NCI-H526 (cell line): ENCODE measurements around the gene HNRNPLL.
A peak's percentile ranks its signal among the peaks of the same experiment; 100 is the strongest.

ENCODE experiments used
- DNase-seq, 2 experiments: peaks; one replicate each; lab custom pipeline; 2025; lab: John Stamatoyannopoulos, UW

The HNRNPLL gene

DNA sequence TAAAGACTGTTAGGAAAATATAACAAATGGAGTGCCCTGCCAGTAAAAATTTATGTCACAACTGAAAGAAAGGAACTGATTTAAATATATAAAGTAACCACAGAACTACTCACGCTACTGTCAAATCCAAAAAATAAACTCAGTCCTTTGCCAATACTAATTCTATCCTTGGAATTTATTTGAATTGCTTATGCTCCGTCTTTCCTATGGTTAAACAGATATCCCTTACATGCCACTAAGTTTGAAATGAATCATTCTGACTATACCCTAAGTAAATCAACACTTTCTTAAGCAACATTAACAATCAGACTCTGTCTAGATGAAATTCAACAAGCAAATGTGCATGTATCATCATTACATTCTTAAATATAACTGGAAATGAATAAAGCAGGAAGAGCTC is 9.8 kb downstream of the HNRNPLL start:
- no peak for DNase-seq

DNA sequence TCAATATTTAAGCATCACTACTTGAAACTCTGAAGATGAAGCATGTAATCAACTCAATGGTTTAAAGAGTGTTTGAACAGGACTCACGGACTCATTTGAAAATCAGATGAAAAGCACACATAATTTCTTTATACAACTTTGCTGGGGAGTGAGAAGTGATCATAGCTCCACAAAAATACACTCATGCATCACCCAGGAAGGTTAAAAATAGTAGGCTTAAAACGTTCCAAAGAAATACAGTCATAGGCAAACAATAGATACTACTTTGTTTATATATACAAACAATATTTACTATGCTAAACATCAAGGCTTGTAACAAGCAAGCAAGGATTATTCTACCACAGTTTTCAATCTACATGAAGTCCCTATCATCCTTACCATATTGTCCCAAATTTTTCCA is 11.6 kb downstream of the HNRNPLL start:
- peak; percentile 42 to 63 for DNase-seq

DNA sequence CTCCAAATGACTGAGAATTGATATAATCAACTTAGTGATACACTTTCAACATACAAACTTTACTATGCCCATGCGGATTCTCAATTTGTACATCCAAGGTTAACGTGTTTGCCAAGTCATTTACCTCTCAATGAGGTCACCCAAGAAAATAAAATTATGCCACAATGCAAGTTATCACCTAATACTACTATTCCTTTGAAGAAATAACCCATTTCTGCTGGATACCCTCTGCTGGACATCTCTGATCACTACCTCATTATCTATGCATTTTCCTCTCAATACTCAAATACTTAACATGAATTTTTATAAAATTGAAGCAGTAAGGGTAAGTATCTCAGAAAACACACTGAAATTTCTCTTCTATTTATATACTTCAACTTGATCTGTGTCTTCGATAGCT is 12.7 kb downstream of the HNRNPLL start:
- DNase-seq, result no peak

DNA sequence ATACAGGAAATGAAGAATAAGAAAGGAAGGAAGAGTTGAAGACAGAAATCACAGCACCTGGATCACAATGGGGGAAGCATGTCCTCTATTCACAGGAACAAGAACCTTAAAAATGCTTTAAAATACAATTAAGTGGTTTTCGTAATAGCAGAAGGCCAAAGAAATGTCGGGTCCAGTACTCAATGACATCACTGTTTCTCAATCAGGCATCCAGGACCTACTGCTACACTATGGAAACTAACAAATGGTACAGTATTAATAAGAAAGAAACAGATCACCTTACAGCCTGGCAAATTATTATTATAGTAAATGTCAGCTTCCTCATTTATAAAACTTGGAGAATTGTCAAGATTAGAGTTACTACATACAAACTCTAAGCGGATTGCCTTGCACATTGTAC is 15.8 kb downstream of the HNRNPLL start:
- DNase-seq, result no peak

DNA sequence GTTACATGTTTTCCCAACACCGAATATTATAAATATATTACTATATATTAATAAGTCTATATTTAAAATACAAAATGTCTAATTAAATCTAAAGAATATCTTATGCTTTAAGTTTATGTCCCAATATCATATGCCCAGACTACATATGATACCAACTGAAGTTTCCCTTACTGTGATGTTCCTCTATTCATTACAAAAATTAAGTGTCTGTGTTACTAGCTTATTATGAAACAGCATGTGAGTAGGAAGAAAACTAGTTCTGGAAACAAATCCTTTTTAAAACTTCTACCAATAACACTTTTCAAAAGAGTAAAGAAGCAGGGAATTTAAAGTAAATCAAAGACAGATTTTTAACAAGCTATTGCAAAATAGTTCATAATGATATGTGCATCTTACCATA is 17.8 kb downstream of the HNRNPLL start:
- no peak for DNase-seq

DNA sequence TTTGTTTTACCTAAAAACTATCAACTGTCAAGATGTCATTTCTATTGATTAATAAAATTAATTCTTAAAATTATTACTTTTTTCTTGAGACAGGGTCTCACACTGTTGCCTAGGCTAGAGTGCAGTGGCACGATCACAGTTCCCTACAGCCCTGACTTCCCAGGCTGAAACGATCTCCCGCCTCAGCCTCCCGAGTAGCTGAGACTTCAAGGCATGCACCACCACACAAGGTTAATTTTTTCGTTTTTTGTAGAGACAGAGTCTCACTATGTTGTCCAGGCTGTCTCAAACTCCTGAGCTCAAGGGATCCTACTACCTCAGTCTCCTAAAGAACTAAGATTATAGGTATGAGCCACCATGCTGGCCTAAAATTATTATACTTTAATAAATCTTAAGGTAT is 18.7 kb downstream of the HNRNPLL start:
- DNase-seq, result no peak

DNA sequence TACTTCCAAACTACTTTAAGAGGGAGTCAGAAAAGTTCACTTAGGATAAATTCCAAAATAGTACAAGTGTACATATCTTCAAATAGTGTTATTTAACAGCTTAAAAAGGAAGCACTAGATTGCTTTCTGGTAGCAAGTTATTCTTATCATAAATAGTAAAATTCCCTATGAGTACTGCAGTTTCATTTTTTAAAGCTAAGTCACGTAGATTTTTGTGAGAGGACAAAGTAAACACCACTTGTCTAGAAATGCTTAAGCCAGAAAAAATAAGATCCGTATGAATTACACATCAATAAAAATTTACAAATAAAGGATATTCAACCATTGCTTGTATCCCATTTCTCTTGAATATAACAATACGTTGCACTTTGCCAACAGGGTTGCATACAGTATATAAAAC is 19.2 kb downstream of the HNRNPLL start:
- no peak for DNase-seq

DNA sequence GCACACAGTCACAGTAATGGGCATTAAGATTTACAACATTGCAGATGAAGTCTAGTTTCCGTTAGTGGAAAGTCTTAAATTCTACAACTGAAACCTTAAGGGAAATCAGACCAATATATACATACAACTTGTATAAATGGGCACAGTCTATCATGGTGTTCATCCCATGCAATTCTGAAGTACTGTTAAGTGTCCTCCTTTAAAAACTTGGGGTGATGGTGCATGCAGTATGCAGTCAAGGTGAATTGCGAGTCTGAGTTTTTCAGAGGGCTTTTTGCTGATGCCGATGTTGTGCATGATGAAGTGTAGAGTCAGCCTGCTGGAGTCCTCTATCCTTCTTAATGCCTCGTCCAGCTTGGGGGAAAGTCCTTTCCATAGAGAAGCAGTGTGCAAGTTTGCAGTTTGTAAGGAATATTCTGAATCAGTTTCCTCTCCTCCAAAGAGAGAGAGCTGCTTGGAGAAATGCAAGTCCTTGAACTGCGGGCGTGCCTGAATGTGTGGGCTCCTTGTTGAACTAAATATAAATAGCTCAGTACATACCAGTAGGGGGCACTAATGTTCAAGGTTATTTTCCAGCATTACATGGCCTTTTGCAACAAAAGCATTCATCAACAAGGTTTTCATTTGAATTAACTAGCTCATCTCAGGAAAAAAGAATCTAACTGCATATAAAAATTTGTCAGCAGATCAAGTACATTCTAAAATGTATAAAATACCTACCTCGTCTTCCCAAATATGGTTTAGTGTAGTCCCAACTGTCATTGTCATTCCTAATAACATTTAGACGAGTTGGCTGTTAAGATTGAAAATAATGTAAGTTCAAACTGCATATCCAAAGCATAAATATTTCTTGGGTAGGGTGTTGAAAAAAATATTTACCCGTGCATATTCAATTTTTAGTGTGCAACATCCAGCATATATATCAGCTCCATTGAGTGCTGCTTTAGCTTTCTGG is 21.3 kb downstream of the HNRNPLL start:
- DNase-seq, result peak; percentile 45 to 85

DNA sequence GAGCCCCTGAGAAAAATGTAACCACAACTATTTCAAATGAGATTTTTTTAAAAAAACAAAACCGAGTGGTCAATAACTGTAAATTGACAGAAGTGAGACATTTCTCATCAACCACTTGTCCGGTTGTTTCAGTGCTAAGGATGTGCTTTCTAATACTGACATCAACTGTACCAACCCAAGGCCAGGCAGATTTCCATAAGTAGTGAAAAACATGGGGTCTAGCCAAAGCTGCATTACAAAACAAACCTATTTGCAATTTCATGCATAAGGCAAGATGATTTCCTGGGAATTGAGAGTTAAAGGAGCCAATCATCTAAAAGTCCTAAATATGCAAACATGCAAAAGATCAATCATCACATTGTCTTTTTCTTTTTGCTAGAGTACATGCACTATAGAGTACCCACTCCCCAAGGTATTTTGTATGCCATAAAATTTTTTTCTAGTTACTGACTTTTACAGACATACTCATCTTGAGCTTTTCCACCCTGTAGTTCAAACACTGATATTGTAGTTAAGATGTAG is 22.6 kb downstream of the HNRNPLL start:
- DNase-seq, result no peak

DNA sequence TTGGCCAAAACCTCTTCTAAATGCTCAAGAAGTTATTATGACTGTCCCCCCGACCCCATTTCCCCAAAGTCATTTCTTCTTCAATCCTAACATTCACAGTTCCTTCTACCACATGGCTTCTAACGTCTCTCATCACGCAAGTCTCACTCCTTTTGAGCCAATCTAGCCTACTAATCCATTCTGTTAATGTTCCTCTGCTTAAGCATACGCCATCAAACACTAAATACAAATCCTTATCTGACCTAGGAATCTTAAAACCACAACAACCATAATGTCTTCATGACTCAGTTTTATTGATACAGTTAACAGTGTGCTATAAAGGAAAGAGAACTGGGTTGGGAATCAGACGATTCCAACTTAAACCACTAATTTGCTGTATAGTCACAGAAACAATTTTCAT is 23.9 kb downstream of the HNRNPLL start:
- DNase-seq, result no peak

DNA sequence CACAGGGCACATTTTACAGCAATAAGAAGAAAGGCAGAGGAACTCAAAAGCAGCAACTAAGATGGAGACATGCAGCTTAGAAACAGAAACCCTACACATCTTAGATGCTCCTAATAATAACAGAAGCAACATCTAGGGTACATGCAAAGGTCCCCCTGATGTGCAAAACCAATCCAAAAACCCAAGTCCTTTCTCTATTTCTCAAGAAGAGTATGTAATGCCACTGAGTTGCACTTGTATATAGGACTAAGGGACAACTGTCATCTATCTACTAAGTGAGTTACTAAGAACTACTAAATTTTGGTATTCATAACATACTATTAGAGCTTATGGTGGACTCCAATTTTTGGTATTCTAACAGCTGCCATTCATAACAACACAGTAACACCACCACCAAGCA is 28.4 kb downstream of the HNRNPLL start:
- DNase-seq, result no peak

DNA sequence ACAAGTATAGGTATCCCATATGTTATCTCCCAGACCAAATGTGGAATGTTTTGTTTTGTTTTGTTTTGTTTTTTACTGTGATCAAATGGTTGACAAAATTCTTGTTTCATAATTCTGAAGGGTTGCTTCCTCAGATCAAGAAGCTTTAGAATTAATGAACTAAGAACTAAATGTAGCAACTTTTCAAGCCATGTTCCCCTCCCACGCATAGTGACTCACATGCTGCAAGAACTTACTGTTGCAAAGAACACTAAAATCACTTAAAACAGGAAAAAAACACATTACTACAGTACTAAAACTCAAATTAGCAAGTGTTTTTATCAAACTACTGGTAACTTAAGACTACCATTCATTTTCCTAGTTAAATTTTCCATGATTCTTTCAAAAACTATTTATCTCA is 30.6 kb downstream of the HNRNPLL start:
- DNase-seq, result no peak

DNA sequence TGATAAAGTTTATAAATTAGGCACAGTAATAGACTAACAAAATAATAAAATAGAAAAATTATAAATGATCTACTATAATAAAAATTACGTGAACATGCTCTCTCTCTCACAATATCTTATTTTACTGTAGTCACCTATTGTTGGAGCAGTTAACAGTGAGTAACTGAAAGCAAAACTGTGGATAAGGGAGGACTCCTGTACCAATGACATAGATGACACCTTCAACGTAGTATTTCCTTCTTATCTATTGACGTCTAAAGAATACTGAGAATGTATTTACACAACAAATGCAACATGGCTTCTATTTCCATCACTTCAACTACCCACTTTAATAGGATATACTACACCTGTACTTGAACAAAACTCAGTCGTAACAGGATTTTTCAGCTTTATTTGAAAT is 31.5 kb downstream of the HNRNPLL start:
- DNase-seq, result no peak

DNA sequence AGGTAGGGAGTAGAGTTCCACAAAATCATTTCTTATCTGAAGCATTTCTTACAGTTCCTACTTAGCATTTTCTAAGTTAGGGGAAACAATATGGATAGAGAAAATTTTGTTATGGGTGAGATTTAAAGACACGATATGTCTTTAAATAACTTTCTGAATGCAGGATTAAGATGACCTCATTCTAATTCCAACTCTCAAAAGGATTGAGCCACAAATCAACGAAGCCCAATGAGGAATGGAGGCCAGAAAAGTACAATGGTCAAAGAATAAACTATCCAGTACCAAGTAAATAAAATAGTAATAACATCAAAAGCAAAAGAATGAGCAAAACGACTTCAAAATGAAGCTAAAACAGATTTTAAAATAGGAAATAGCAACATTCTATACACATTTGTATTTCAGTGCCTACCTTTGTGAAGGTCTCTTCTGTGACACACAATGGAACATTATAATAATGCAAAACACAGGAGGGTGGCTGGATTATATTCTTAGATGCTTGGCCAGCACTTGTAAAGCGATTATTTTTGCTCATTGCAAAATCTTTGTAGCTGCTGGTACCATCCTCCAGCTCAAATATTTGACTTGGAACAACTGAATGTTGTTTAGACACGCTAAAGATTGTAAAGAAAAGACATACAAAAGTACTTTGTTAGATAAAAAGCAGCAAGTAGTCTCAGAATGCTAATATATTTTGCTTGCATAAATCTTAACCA is 33.8 kb downstream of the HNRNPLL start:
- peak in 1 of 2 experiments; percentile 6 for DNase-seq

DNA sequence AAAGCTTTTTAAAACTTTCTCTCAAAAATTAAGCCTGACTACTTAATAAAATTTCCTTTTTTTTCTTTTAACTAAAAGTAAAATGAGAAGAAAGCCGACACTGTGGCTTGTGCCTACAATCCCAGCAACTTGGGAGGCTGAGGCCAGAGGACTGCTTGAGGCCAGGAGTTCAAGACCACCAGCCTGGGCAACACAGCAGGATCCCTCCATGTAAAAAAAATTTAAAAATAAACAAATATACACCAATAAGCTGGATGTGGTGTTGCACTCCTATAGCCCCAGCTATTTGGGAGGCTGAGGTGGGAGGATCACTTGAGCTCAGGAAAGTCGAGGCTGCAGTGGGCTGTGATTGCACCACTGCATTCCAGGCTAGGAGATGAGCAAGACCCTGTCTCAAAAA is 37.4 kb downstream of the HNRNPLL start:
- DNase-seq, result no peak

DNA sequence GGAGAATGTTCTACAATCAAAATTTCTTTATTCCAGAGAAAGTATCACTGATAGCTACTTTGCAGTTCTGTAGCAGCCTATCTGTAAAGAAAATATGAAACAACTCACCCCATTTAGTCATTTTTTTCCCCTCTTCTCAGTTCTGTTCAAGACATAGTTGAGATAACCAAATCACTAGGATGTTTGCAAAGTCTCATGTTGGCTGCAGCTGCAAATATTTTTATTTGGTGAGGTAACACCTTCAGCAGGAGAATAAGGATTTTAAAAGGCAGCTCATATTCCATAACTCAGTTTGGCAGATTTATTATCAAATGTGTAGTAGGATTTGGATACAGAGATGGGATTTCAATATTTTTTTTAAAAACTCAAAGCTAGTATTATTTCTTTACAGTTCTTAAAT is 41.0 kb downstream of the HNRNPLL start:
- DNase-seq, result no peak

DNA sequence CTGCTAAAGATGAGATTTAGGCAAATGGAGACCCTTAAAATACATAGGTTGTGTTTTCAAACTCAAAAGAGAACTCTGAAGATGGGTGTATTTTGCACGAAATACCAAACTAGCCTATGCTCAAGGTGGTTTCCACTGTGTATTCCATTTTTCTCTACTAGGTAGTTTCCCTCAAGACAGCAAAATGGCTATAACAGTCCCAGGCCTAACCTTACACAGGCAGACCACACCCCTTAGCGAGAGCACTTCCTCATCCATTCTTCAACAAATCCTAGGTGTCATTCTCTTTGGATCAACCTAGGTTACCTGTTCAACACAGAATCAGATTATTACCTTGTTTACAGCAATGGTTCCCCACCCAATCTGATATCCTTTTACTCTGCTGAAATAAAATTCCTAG is 42.6 kb downstream of the HNRNPLL start:
- DNase-seq, result no peak

DNA sequence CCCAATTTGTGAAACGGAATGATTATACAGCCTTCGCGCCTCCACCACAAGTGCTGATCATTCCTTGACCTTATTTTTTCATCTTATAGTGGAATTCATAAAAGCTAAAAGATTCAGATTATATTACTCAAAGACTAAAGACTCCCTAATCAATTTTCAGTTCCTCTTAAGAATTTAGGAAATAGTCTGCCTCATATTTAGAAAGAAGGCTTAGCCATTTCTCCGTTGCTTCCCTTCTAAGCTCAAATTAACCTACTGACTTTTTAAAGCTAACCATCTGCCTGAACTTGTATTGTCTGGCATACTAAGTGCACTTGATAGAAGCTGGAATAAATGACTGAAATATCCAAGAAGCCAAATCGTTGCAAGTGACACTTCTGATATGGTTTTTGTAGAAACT is 44.7 kb downstream of the HNRNPLL start:
- DNase-seq, result no peak

DNA sequence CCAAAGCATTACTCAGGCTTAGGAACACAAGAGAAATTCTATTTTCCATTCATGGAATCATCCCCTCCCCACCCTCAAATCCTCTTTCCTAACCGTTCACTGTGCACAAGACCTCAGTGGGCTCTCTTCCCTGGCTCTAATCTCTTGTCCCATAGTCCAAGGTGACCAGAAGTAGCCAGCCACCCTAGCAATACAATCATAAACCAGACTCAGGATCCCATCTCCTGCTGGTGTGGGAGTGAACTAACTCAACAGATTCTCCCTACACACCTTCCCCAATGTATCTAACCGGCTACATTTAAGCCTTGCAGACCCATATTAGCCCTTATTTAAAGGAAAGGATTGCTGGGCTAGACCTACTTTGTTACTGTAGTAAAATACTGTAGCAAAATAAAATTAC is 45.5 kb downstream of the HNRNPLL start:
- no peak for DNase-seq

DNA sequence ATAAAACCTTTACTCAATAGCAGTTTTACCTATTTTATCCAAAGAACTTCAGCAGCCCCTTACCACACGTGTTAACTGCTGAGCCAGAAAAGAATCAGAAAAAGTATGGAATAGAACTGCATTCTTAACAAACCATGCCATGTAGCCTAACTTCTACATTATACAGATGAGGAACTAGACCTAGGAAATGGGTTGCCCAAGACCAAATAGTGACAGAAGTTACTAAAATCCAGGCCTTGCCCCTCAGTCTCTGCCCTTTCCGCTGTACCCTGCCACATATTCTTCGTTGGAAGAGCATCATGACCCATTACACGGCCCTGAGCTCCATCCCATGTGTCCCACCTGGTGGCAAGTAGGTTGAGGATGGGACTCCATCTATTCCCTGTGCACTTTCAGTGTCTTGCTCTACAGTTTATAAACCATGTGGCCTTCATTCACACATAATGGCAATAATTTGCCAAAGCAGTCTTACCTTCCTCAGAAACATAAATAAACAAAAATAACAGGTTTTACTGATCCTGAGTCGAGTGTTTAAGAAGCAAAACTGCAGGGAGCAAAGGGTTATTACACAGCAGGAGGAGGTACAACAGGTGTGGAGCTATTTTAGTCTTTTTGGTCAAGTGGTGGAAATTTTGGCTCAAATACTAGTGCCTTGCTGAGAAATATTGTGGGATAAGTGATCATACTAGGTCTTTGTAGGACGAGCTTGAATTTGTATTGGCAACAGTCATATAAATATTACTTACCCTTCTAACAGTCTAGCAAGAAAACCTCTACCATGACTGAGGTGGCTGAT is 46.5 kb downstream of the HNRNPLL start:
- no peak for DNase-seq

DNA sequence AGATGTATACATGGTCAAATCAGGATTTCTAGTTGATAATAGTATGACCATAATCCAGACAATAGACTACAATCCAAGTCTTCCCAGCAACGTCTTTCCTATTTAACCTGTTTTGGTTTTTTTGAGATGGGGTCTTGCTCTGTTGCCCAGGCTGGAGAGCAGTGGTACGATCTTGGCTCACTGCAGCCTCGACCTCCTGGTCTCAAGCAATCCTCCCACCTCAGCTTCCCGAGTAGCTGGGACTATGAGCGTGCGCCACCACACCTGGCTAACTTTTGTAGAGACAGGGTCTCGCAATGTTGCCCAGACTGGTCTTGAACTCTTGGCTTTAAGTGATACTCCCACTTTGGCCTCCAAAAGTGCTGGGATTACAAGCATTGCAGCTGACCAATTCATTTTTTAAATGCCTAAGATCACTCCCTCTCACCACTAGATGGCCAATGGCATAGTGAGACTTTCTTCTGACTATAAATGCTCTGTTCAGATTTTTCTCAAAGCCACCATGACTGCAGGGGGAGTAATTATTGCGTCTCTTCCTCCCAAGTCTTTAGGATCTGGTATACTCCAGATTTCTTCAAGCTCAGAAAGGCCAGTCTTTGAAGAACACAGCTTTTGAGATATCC is 47.6 kb downstream of the HNRNPLL start:
- DNase-seq, result peak in 1 of 2 experiments; percentile 7

DNA sequence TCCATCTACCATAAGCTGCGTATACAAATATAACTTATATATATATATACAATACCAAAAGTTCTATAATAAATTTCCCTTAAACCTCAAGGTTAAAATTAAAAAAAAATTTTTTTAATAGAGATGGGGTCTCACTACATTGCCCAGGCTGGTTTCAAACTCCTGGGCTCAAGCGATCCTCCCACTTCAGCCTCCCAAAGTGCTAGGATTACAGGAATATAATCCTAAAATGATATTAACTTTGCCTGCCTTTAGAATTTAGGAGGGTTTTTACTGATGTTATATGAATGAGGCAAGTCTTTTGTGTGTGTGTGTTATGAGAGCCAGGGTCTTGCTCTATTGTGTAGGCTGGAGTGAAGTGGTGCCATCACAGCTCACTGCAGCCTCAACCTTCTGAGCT is 49.2 kb downstream of the HNRNPLL start:
- DNase-seq, result no peak
